ENCODE results near the gene USP32.
A peak's percentile ranks its signal among the peaks of the same experiment; 100 is the strongest.

The USP32 gene

GRCh38 chr17:60134396-60135150 lies 257.4 kb downstream of the USP32 start:
- peak; percentile 40 for DNase-seq
- in situ Hi-C loops (cut with MboI; ENCODE audit: low pct_unique_long_range_greater_than_20kb, low sequenced_read_pairs) = no loop called here

- in situ Hi-C loops (cut with MboI; ENCODE audit: low pct_unique_long_range_greater_than_20kb, low sequenced_read_pairs) = no loop called here
- no peak for DNase-seq
These were observed 261.5 kb downstream of the USP32 start for GRCh38 chr17:60130466-60130865.

GRCh38 chr17:60129164-60129563 lies 262.8 kb downstream of the USP32 start:
- in situ Hi-C loops (cut with MboI; ENCODE audit: low pct_unique_long_range_greater_than_20kb, low sequenced_read_pairs) = no loop called here
- DNase-seq = no peak

All from KBM-7 (cell line).